ENCODE measurements around the gene RCE1.

The RCE1 gene

GRCh38 chr11:66845143-66845875, 2.1 kb downstream of the RCE1 start:
- no peak for DNase-seq

- DNase-seq: no peak
These were observed 2.6 kb downstream of the RCE1 start for GRCh38 chr11:66845876-66846212.

- DNase-seq: no peak
These were observed 3.4 kb downstream of the RCE1 start for GRCh38 chr11:66846671-66847091.

- DNase-seq: no peak
These were observed 4.4 kb downstream of the RCE1 start for GRCh38 chr11:66847461-66848232.

- DNase-seq: no peak
These were observed 5.6 kb downstream of the RCE1 start for GRCh38 chr11:66848671-66849500.

- no peak for DNase-seq
These were observed 6.4 kb downstream of the RCE1 start for GRCh38 chr11:66849501-66850234.

GRCh38 chr11:66850235-66850587, 7.0 kb downstream of the RCE1 start:
- no peak for DNase-seq

GRCh38 chr11:66850588-66851238, 7.5 kb downstream of the RCE1 start:
- no peak for DNase-seq

GRCh38 chr11:66851239-66851596, 8.0 kb downstream of the RCE1 start:
- no peak for DNase-seq

- DNase-seq: no peak
These were observed 8.6 kb downstream of the RCE1 start for GRCh38 chr11:66851698-66852465.

GRCh38 chr11:66852466-66853241, 9.4 kb downstream of the RCE1 start:
- DNase-seq: no peak

GRCh38 chr11:66853242-66854229, 10.3 kb downstream of the RCE1 start:
- DNase-seq: no peak

GRCh38 chr11:66854231-66854661, 11.0 kb downstream of the RCE1 start:
- no peak for DNase-seq

- no peak for DNase-seq
These were observed 11.5 kb downstream of the RCE1 start for GRCh38 chr11:66854729-66855211.

- peak; percentile 92 for DNase-seq
These were observed 12.6 kb downstream of the RCE1 start for GRCh38 chr11:66855574-66856495.

- DNase-seq: no peak
These were observed 13.4 kb downstream of the RCE1 start, which contains the start of gene LRFN4 for GRCh38 chr11:66856496-66857233. Gene LRFN4 (plus strand): TSS chr11:66857064. CDS start chr11:66857745, 681 bp downstream.

- no peak for DNase-seq
These were observed 14.1 kb downstream of the RCE1 start for GRCh38 chr11:66857234-66857926.

Data from KG1 (cell line).